Measurements from ENCODE around the gene ARF3. TPM values are rescaled to one million over a fixed set of nuclear protein-coding genes. Genes with fewer than 3 reads are reported as not detected.
A peak's percentile ranks its signal among the peaks of the same experiment; 100 is the strongest.

ARF3 gene
- total RNA-seq, 1 experiment from 2014 or later, result 224 TPM

- ATAC-seq, result no peak
- ChIA-PET POLR2A (interaction anchor here (0.6 kb wide), 2 partner anchors 10 to 78 kb away, joined by 4 to 8 read pairs; partner anchors contain the start of gene DDX23), CTCF (interaction anchor here (0.6 kb wide), 1 partner anchor 32 kb away, joined by 3 read pairs; no protein-coding TSS in a partner anchor)
- intact Hi-C loops (cut with micrococcal nuclease; ENCODE audit: unreplicated experiment) (no loop called here), in situ Hi-C loops (cut with HindIII; ENCODE audit: low pct_unique_long_range_greater_than_20kb, low sequenced_read_pairs) (no loop called here)
- H3K4me3 ChIP-seq (ENCODE audit: low read depth in 2 of 2, low read length in 2 of 2), result no peak overlapping the region
- H3K4me1 ChIP-seq (ENCODE audit: control insufficient read depth, insufficient read depth, low read length), result no peaks in the 10 kb centered on the region
- no peaks in the 10 kb centered on the region for H3K27me3 ChIP-seq (ENCODE audit: control insufficient read depth, insufficient read depth, low read length)
- no peak for DNase-seq (ENCODE audit: low read depth, low spot score)
- H3K36me3 ChIP-seq (ENCODE audit: control insufficient read depth, insufficient read depth, low read length), result peaks cover 16% of the 10 kb centered on the region
- BruUV-seq (replicated peaks), result no TSS peak
- TF ChIP-seq REST (IDR thresholded peaks at IDR 0.05; ENCODE audit: insufficient read depth in 1 of 2, low read depth in 2 of 2, low read length in 1 of 2) (no peak), TCF7L2 (IDR thresholded peaks at IDR 0.05; ENCODE audit: low read depth, low read length) (no peak), CTCF (IDR thresholded peaks at IDR 0.05) (no peak), SIN3A (IDR thresholded peaks at IDR 0.05; ENCODE audit: borderline replicate concordance, insufficient read depth, low read depth, low read length) (no peak), POLR2AphosphoS5 (IDR thresholded peaks at IDR 0.05; ENCODE audit: low read depth, low read length) (no peak)
- no peaks in the 10 kb centered on the region for H3K9me3 ChIP-seq (ENCODE audit: control insufficient read depth, insufficient read depth, low read depth, low read length)
- H3K27ac ChIP-seq (ENCODE audit: low read length), result no peak overlapping the region
Measured at GRCh38 chr12:48930475-48930874, 26.8 kb downstream of the ARF3 start.

GRCh38 chr12:48929551-48929950 is 27.7 kb downstream of the ARF3 start:
- H3K4me3 ChIP-seq (ENCODE audit: low read depth in 2 of 2, low read length in 2 of 2), result no peak overlapping the region
- no peak for DNase-seq (ENCODE audit: low read depth, low spot score)
- in situ Hi-C loops (cut with HindIII; ENCODE audit: low pct_unique_long_range_greater_than_20kb, low sequenced_read_pairs) (no loop called here), intact Hi-C loops (cut with micrococcal nuclease; ENCODE audit: unreplicated experiment) (no loop called here)
- ATAC-seq, result no peak
- no peaks in the 10 kb centered on the region for H3K4me1 ChIP-seq (ENCODE audit: control insufficient read depth, insufficient read depth, low read length)
- H3K9me3 ChIP-seq (ENCODE audit: control insufficient read depth, insufficient read depth, low read depth, low read length), result no peaks in the 10 kb centered on the region
- TSS peak; percentile 55 for BruUV-seq (replicated peaks)
- ChIA-PET CTCF (no interaction called here), POLR2A (no interaction called here)
- H3K27ac ChIP-seq (ENCODE audit: low read length), result no peak overlapping the region
- TF ChIP-seq SIN3A (IDR thresholded peaks at IDR 0.05; ENCODE audit: borderline replicate concordance, insufficient read depth, low read depth, low read length), result no peak
- no peak for TF ChIP-seq POLR2AphosphoS5 (IDR thresholded peaks at IDR 0.05; ENCODE audit: low read depth, low read length)
- no peak for TF ChIP-seq TCF7L2 (IDR thresholded peaks at IDR 0.05; ENCODE audit: low read depth, low read length)
- TF ChIP-seq CTCF (IDR thresholded peaks at IDR 0.05), result no peak
- no peak for TF ChIP-seq REST (IDR thresholded peaks at IDR 0.05; ENCODE audit: insufficient read depth in 1 of 2, low read depth in 2 of 2, low read length in 1 of 2)
- no peaks in the 10 kb centered on the region for H3K27me3 ChIP-seq (ENCODE audit: control insufficient read depth, insufficient read depth, low read length)
- H3K36me3 ChIP-seq (ENCODE audit: control insufficient read depth, insufficient read depth, low read length), result peaks cover 16% of the 10 kb centered on the region

All from Panc1 (cell line).